Gastroesophageal sphincter (tissue), 2 donors: ENCODE data around the gene GRHL3.

Source experiments
- POLR2A ChIP-seq, 2 donors: fragments of 450-650 bp; IDR thresholded peaks; one replicate each; pipeline ENCODE4 v1.6.1; 2017; ENCODE audit warnings: antibody characterized with exemption in 2 of 2, mild to moderate bottlenecking in 2 of 2, moderate library complexity in 1 of 2
- POLR2AphosphoS5 ChIP-seq: sonication (generic); formaldehyde crosslinking; IDR thresholded peaks from one replicate; pipeline ENCODE4 v1.6.1; 2017; ENCODE audit warnings: antibody characterized with exemption

- TF ChIP-seq POLR2AphosphoS5 (no peak), POLR2A (IDR thresholded peaks at IDR 0.05) (no peak)
Observed at GRCh38 chr1:24340770-24341169, 21.6 kb downstream of the GRHL3 start.
